Measurements from ENCODE around the gene JAZF1. TPM values are rescaled to one million over a fixed set of nuclear protein-coding genes. Genes with fewer than 3 reads are reported as not detected.

The JAZF1 gene
- total RNA-seq, 1 experiment from 2014 or later: 9.1 TPM

- Mint-ChIP-seq H3K9me3 (no peaks in the 10 kb centered on the region), H3K4me1 (peaks cover 13 to 18% of the 10 kb centered on the region in 2 experiments), H3K36me3 (ENCODE audit: insufficient read depth in 1 of 3, low read depth in 3 of 3) (peaks cover 2 to 34% (median 33%) of the 10 kb centered on the region in 3 experiments; a peak in 6 of 7 replicates), H3K4me3 (no peak overlapping the region), H3K27ac (no peak overlapping the region), H3K27me3 (ENCODE audit: low read depth) (no peaks in the 10 kb centered on the region)
- Histone ChIP-seq H3T11ph (ENCODE audit: low read length) (no peak overlapping the region), H4K8ac (replicated peaks; ENCODE audit: insufficient read length, low read depth, low read length) (no peak overlapping the region), H3K4me1 (ENCODE audit: insufficient read depth, low read length) (no peaks in the 10 kb centered on the region), H2BK120ac (ENCODE audit: low read depth, low read length, poor library complexity, severe bottlenecking) (no peak overlapping the region), H3K9ac (ENCODE audit: extremely low read depth, insufficient read length, low read length) (no peak overlapping the region), H3K4me2 (ENCODE audit: insufficient read depth, insufficient read length, low read length) (no peak overlapping the region), H2AK5ac (ENCODE audit: insufficient read length, low read length) (no peak overlapping the region), H3K56ac (ENCODE audit: insufficient read length, low read depth, low read length) (no peak overlapping the region), H4K91ac (ENCODE audit: insufficient read length, low read depth, low read length) (no peak overlapping the region), H3K27me3 (ENCODE audit: insufficient read depth, low read length) (no peaks in the 10 kb centered on the region), H4K20me1 (ENCODE audit: control insufficient read depth, insufficient read depth, insufficient read length) (no peaks in the 10 kb centered on the region), H3K27ac (ENCODE audit: insufficient read length, low read depth, low read length) (no peak overlapping the region), H2BK5ac (ENCODE audit: insufficient read length, low read length) (no peak overlapping the region), H2BK20ac (ENCODE audit: low read depth, low read length, poor library complexity, severe bottlenecking) (no peak overlapping the region), H4K5ac (ENCODE audit: insufficient read length, low read depth, low read length) (no peak overlapping the region), H3K18ac (ENCODE audit: insufficient read length, low read depth, low read length) (no peak overlapping the region), H3K14ac (ENCODE audit: insufficient read depth, low read length) (no peak overlapping the region), H2BK12ac (ENCODE audit: insufficient read length, low read depth, low read length) (no peak overlapping the region), H3K79me2 (ENCODE audit: insufficient read depth, low read length) (no peaks in the 10 kb centered on the region), H3K79me1 (ENCODE audit: insufficient read depth, low read depth, low read length, poor library complexity, severe bottlenecking) (no peaks in the 10 kb centered on the region), H2AFZ (ENCODE audit: low read length) (no peak overlapping the region), H3K4ac (ENCODE audit: low read depth, low read length) (no peak overlapping the region), H3K23ac (ENCODE audit: insufficient read length, low read depth, low read length) (no peak overlapping the region), H3K9me3 (ENCODE audit: control insufficient read depth, low read depth, low read length) (no peaks in the 10 kb centered on the region), H3K23me2 (ENCODE audit: insufficient read length, low read depth, low read length, poor library complexity, severe bottlenecking) (no peaks in the 10 kb centered on the region), H2BK15ac (ENCODE audit: low read depth, low read length) (no peak overlapping the region)
- TF ChIP-seq CTCF (conservative IDR thresholded peaks at IDR 0.05): no peak
- no peak for DNase-seq
These were observed 392.2 kb downstream of the JAZF1 start for GRCh38 chr7:27788437-27788836.
